C4-2B (cell line): Measurements from ENCODE around the gene CSTPP1.

Experiments used
- H3K27ac ChIP-seq: fragments of 450-650 bp; 2 replicates; pipeline ENCODE4 v1.5.1; 2017
- ZFX ChIP-seq: fragments of 450-650 bp; IDR thresholded peaks from 2 replicates; pipeline ENCODE4 v1.6.1; 2017
- TF ChIP-seq, protein P1 (sequence below): fragments of 450-650 bp; conservative IDR thresholded peaks from 2 replicates; pipeline ENCODE4 v1.5.1; 2017; ENCODE audit warnings: mild to moderate bottlenecking

Gene CSTPP1

DNA sequence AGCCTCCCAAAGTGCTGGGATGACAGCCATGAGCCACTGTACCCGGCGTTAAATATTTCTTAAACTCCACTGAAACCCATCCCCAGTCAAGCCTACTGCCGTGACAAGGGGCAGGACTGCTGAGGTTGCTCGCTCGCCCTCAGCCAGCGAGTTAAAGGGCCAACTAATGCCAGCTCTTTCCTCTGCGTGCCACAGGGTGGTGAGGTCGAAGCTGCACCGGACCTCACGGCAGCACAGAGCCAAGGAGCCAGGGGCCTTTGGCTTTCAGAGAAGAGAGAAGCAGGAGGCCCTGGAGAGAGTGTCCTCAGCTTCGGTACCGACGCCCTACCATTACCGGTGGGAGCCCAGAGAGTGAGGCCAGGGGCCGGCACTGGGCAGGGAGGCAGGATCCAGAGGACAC, 227.3 kb downstream of the CSTPP1 start:
- H3K27ac ChIP-seq = no peak overlapping the region
- TF ChIP-seq, protein P1, sequence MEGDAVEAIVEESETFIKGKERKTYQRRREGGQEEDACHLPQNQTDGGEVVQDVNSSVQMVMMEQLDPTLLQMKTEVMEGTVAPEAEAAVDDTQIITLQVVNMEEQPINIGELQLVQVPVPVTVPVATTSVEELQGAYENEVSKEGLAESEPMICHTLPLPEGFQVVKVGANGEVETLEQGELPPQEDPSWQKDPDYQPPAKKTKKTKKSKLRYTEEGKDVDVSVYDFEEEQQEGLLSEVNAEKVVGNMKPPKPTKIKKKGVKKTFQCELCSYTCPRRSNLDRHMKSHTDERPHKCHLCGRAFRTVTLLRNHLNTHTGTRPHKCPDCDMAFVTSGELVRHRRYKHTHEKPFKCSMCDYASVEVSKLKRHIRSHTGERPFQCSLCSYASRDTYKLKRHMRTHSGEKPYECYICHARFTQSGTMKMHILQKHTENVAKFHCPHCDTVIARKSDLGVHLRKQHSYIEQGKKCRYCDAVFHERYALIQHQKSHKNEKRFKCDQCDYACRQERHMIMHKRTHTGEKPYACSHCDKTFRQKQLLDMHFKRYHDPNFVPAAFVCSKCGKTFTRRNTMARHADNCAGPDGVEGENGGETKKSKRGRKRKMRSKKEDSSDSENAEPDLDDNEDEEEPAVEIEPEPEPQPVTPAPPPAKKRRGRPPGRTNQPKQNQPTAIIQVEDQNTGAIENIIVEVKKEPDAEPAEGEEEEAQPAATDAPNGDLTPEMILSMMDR = no peak
- no peak for TF ChIP-seq ZFX

DNA sequence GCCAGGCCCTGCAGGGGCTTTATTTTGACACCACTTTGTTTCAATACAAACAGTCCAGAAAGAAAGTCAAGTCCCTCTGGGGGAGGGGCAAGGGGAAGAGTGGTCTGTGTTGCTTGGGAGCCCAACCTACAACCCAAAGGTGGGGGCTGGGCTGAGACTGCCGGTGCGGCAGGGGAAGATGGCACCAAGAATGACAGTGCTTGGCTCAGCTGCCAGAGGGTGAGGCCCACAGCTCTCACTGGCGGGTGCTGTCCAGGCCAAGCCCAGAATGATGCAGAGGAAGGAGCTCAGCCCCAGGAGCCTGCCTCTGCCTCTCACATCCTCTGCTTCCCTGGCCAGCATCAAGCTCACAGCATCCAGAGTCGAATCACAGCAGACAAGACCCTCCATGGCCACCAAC, 227.8 kb downstream of the CSTPP1 start:
- TF ChIP-seq, protein P1 = no peak
- no peak for TF ChIP-seq ZFX
- H3K27ac ChIP-seq = no peak overlapping the region

DNA sequence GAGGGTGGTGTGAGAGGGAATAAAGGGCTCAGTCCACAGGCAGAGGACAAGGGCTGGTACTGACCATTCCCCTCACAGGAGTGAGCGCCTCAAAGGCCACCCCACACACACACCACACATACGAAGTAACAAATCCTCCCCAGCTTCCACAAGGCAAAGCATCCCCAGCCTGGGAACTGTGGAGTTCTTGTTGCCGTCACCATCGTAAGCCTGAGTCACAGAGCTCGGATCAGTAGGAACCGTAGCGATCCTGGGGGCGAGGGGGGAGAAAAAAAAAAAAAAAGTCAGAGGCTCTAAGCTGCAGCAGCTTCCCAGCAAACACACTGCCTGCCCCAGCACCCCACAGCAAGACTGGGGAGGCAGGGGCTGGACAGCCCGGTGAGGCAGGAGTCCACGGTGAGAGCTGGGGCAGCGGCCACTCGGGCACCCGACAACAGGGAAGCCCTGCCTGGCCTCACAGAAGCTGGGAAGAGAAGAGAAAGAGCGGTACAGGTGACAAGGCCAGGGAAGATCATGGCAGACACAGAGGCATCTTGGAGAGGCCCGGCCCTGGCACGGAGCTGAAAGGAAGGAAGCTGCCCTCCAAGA, 228.8 kb downstream of the CSTPP1 start:
- H3K27ac ChIP-seq = no peak overlapping the region
- TF ChIP-seq, protein P1 = no peak
- TF ChIP-seq ZFX = no peak

DNA sequence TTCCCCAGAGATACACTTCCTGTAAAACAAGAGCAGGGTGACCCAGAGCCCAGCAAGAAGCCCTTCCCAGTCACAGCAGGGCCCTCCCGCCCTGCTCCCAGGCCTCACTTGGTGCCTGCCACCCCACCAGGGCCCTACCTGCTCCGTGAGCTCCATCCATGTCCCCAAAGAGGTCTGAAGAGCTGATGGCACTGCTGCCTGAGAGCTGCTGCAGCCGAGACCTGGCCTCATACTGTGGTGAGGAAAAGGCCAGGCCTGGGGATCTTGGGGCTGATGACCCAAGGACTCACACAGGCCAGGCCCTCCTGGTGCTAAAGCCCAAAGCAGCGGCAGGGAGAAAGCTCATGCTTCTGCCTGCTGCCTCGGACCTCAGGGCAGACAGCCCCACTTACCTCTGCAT, 229.8 kb downstream of the CSTPP1 start:
- TF ChIP-seq, protein P1 = no peak
- no peak for TF ChIP-seq ZFX
- H3K27ac ChIP-seq = no peak overlapping the region

DNA sequence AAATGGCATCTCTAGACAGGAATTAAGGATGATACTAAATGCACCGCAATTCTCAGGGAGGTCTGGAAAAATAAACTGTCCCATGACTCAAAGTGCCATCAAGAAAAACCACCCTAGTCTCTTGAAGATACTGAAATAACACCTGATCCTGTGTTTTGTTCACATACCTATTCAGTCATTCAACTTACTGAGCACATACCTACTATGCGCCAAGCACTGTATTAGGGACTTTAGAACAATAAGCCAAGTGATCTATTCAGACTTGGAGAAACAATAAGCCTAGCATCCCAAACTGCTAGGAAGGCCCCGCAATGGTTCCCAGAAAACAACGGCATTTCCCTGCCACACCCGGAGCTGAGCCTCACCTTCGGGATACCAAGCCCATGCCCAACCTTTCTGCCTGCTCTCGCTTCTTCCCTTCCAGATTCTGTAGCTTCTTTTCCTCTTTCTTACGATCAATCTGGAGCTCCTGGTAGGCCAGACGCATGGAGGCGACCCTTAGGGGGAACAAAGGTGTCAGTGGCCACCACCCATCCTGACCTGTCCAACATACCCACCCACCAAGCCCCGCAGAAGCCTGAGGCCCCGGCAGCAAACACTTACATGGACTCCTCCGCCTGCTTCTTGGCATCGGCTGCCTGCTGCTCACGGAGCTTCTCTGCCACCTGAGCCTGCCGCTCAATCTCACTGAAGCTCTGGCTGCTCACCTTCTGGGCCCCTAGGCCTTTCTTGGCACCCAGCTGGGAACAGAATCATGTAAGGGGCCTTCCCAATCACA, 234.7 kb downstream of the CSTPP1 start:
- TF ChIP-seq, protein P1 = no peak
- TF ChIP-seq ZFX = no peak
- H3K27ac ChIP-seq = no peak overlapping the region

DNA sequence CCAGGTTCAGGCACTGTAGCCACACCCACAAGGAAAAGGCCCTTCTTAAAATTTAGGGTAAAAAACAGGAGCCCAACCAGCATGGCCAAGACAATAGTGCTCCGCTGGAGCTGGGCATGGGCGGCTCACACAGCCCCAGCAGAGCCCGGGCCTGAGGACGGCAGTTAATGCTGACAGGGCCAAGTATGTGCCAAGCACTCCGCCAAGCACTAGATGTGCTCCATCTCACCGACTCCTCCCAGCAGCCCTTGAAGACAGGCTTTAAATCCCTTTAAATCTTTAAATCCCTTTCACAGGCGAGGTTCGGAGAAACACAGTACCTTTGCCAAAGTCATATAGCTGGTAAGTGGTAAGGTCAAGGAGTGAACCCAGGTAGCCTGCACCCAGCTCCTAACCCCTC, 235.3 kb downstream of the CSTPP1 start:
- no peak overlapping the region for H3K27ac ChIP-seq
- TF ChIP-seq, protein P1 = no peak
- no peak for TF ChIP-seq ZFX

DNA sequence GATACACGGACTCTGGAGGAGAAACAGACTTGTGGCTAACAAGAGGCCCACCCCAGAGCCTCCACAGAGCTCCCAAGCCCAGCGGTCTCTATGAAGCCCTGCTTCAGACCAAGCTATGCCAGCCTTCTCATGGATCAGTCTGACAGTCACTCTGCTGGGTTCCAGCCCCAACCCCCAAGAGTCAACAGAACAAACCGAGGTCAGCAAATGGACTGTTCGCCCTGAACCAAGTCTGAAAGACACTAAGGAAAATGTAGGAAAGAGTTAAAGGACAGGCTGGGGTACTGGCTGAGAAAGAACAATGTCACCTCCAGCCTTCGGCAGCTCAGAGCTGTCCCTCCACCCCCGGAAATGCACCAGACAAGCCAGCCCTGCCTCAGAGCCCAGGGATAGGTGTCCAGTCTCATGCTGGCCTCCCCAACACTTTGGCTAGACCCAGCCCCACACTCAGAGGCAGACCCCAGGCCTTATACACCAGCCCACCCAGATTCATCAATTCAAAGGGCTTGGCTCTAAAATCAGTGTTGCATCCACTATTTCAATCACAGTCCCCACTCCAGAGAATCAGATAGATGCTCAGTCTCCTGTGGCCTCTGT, 236.3 kb downstream of the CSTPP1 start:
- no peak for TF ChIP-seq ZFX
- TF ChIP-seq, protein P1 = no peak
- H3K27ac ChIP-seq = no peak overlapping the region
